ENCODE data around the gene EML6. TPM values are rescaled to one million over a fixed set of nuclear protein-coding genes. Genes with fewer than 3 reads are reported as not detected.

EML6 gene
- total RNA-seq, 1 experiment from 2014 or later: 15.7 TPM

GRCh38 chr2:54864727-54865126 lies 141.3 kb downstream of the EML6 start:
- H3K79me2 ChIP-seq (ENCODE audit: low read length): no peaks in the 10 kb centered on the region
- DNase-seq (no peak), ATAC-seq (no peak)
- H3K36me3 ChIP-seq (ENCODE audit: low read depth, low read length): no peaks in the 10 kb centered on the region
- H3K9me2 ChIP-seq (replicated peaks; ENCODE audit: low read length): no peaks in the 10 kb centered on the region
- H3K9ac ChIP-seq (ENCODE audit: low read length): no peak overlapping the region
- intact Hi-C loops (cut with micrococcal nuclease): no loop called here
- H3K4me1 ChIP-seq (ENCODE audit: insufficient read depth, low read length): no peaks in the 10 kb centered on the region
- no peaks in the 10 kb centered on the region for H3K27me3 ChIP-seq (ENCODE audit: low read length)
- CTCF ChIA-PET: no interaction called here
- no peak overlapping the region for H3K27ac ChIP-seq (ENCODE audit: low read length)
- H2AFZ ChIP-seq (ENCODE audit: low read length): no peak overlapping the region
- no peaks in the 10 kb centered on the region for H3F3A ChIP-seq (ENCODE audit: low read length, unreplicated experiment)
- H3K4me3 ChIP-seq (ENCODE audit: low read length): no peak overlapping the region
- no peaks in the 10 kb centered on the region for H3K9me3 ChIP-seq (ENCODE audit: low read length)
- POLR2A ChIA-PET (ENCODE audit: unreplicated experiment): interaction anchor here (0.6 kb wide), 1 partner anchor 392 kb away, joined by 18 read pairs; no protein-coding TSS in a partner anchor
- no peaks in the 10 kb centered on the region for H4K20me1 ChIP-seq (ENCODE audit: low read length)
- no TSS peak for BruUV-seq (replicated peaks)
- no peak overlapping the region for H3K4me2 ChIP-seq (ENCODE audit: low read length)
- TF ChIP-seq CTCF (conservative IDR thresholded peaks at IDR 0.05; ENCODE audit: low read depth, low read length) (no peak), EZH2phosphoT487 (IDR thresholded peaks at IDR 0.05; ENCODE audit: borderline replicate concordance, low read length) (no peak), EZH2 (IDR thresholded peaks at IDR 0.05; ENCODE audit: low read length, unreplicated experiment) (no peak)

GRCh38 chr2:54866179-54866578 lies 142.7 kb downstream of the EML6 start:
- Histone ChIP-seq H3K4me3 (ENCODE audit: low read length) (no peak overlapping the region), H3K36me3 (ENCODE audit: low read depth, low read length) (no peaks in the 10 kb centered on the region), H3K27ac (ENCODE audit: low read length) (no peak overlapping the region), H2AFZ (ENCODE audit: low read length) (no peak overlapping the region), H3K4me2 (ENCODE audit: low read length) (no peak overlapping the region), H3K9ac (ENCODE audit: low read length) (no peak overlapping the region), H3F3A (ENCODE audit: low read length, unreplicated experiment) (no peaks in the 10 kb centered on the region), H3K9me2 (replicated peaks; ENCODE audit: low read length) (no peaks in the 10 kb centered on the region), H4K20me1 (ENCODE audit: low read length) (no peaks in the 10 kb centered on the region), H3K4me1 (ENCODE audit: insufficient read depth, low read length) (no peaks in the 10 kb centered on the region), H3K9me3 (ENCODE audit: low read length) (no peaks in the 10 kb centered on the region), H3K79me2 (ENCODE audit: low read length) (no peaks in the 10 kb centered on the region), H3K27me3 (ENCODE audit: low read length) (no peaks in the 10 kb centered on the region)
- intact Hi-C loops (cut with micrococcal nuclease): no loop called here
- TF ChIP-seq EZH2phosphoT487 (IDR thresholded peaks at IDR 0.05; ENCODE audit: borderline replicate concordance, low read length) (no peak), EZH2 (IDR thresholded peaks at IDR 0.05; ENCODE audit: low read length, unreplicated experiment) (no peak), CTCF (conservative IDR thresholded peaks at IDR 0.05; ENCODE audit: low read depth, low read length) (no peak)
- BruUV-seq (replicated peaks): no TSS peak
- POLR2A ChIA-PET (ENCODE audit: unreplicated experiment): no interaction called here
- DNase-seq (no peak), ATAC-seq (no peak)
- CTCF ChIA-PET: no interaction called here

- Histone ChIP-seq H4K20me1 (ENCODE audit: low read length) (no peaks in the 10 kb centered on the region), H3K36me3 (ENCODE audit: low read depth, low read length) (no peaks in the 10 kb centered on the region), H2AFZ (ENCODE audit: low read length) (no peak overlapping the region), H3K9ac (ENCODE audit: low read length) (no peak overlapping the region), H3K79me2 (ENCODE audit: low read length) (no peaks in the 10 kb centered on the region), H3K27ac (ENCODE audit: low read length) (no peak overlapping the region), H3K4me3 (ENCODE audit: low read length) (no peak overlapping the region), H3K4me1 (ENCODE audit: insufficient read depth, low read length) (no peaks in the 10 kb centered on the region), H3F3A (ENCODE audit: low read length, unreplicated experiment) (no peaks in the 10 kb centered on the region), H3K27me3 (ENCODE audit: low read length) (no peaks in the 10 kb centered on the region), H3K9me2 (replicated peaks; ENCODE audit: low read length) (no peaks in the 10 kb centered on the region), H3K4me2 (ENCODE audit: low read length) (no peak overlapping the region), H3K9me3 (ENCODE audit: low read length) (no peaks in the 10 kb centered on the region)
- no TSS peak for BruUV-seq (replicated peaks)
- CTCF ChIA-PET: no interaction called here
- POLR2A ChIA-PET (ENCODE audit: unreplicated experiment): no interaction called here
- TF ChIP-seq EZH2phosphoT487 (IDR thresholded peaks at IDR 0.05; ENCODE audit: borderline replicate concordance, low read length) (no peak), CTCF (conservative IDR thresholded peaks at IDR 0.05; ENCODE audit: low read depth, low read length) (no peak), EZH2 (IDR thresholded peaks at IDR 0.05; ENCODE audit: low read length, unreplicated experiment) (no peak)
- intact Hi-C loops (cut with micrococcal nuclease): no loop called here
- DNase-seq (no peak), ATAC-seq (no peak)
Measured at GRCh38 chr2:54866868-54867267, 143.4 kb downstream of the EML6 start.
